H1 (cell line): ENCODE data around the gene EMP3. TPM values are rescaled to one million over a fixed set of nuclear protein-coding genes. Genes with fewer than 3 reads are reported as not detected.
A peak's percentile ranks its signal among the peaks of the same experiment; 100 is the strongest.

Source experiments
- CTCF ChIA-PET: fragments of 300-600 bp; sonication (Branson Sonifier 250); formaldehyde crosslinking; loops from one replicate; lab custom pipeline; 2021; ENCODE audit not compliant: partially characterized antibody; lab: Charles Lee
- POLR2A ChIA-PET: fragments of 300-600 bp; sonication (Branson Sonifier 250); formaldehyde crosslinking; loops from one replicate; lab custom pipeline; 2021; ENCODE audit warnings: inconsistent platforms; ENCODE audit not compliant: partially characterized antibody; lab: Charles Lee
- DNase-seq, 2 experiments: peaks; one replicate each; pipeline versions ENCODE4 v3.0.0 to v3.0.0-alpha.2; 2010 to 2022; ENCODE audit warnings: low spot score in 2 of 2, low read depth in 1 of 2, mixed read lengths in 1 of 2
- FAIRE-seq: peaks from 2 replicates; lab custom pipeline; 2011; peaks lifted over from hg19 to GRCh38; lab: Jason Lieb, UNC
- H2AFZ ChIP-seq: 2 replicates; pipeline ENCODE4 v1.8.1; 2012; ENCODE audit warnings: low read length, inconsistent platforms
- H2AK5ac ChIP-seq: 2 replicates; pipeline ENCODE4 v1.6.1; 2013; ENCODE audit warnings: low read depth, low read length
- H2BK120ac ChIP-seq: replicated peaks from 2 replicates; pipeline ENCODE3; 2013; ENCODE audit warnings: low read depth, low read length, inconsistent platforms
- H2BK12ac ChIP-seq: 2 replicates; pipeline ENCODE4 v1.6.1; 2013; ENCODE audit warnings: low read depth, low read length
- H2BK15ac ChIP-seq: 2 replicates; pipeline ENCODE4 v1.6.1; 2013; ENCODE audit warnings: low read length
- H2BK20ac ChIP-seq: 2 replicates; pipeline ENCODE4 v1.6.1; 2013; ENCODE audit warnings: low read length
- H2BK5ac ChIP-seq: 2 replicates; pipeline ENCODE4 v1.6.1; 2013; ENCODE audit warnings: low read depth, low read length
- H3K14ac ChIP-seq: 2 replicates; pipeline ENCODE4 v1.6.1; 2013; ENCODE audit warnings: inconsistent platforms; ENCODE audit not compliant: insufficient read length
- H3K18ac ChIP-seq: 2 replicates; pipeline ENCODE4 v1.6.1; 2013; ENCODE audit warnings: low read length; ENCODE audit errors: extremely low read depth
- H3K23ac ChIP-seq: 2 replicates; pipeline ENCODE4 v1.6.1; 2013; ENCODE audit warnings: inconsistent platforms; ENCODE audit not compliant: insufficient read length
- H3K23me2 ChIP-seq: 2 replicates; pipeline ENCODE4 v1.6.1; 2013; ENCODE audit warnings: low read depth, low read length
- H3K27ac ChIP-seq: 2 replicates; pipeline ENCODE4 v1.6.1; 2011; ENCODE audit warnings: low read depth, low read length, inconsistent platforms
- H3K27me3 ChIP-seq, 4 experiments: replicated peaks in 1 of 4; 1 replicate in 1 of 4; 2 replicates in 3 of 4; pipeline versions ENCODE4 v1.6.1 to v1.8.1; 2011 to 2013; ENCODE audit warnings: low read length in 3 of 4, mild to moderate bottlenecking in 3 of 4, inconsistent platforms in 2 of 4, mixed read lengths in 2 of 4, moderate library complexity in 1 of 4; ENCODE audit not compliant: control insufficient read depth in 3 of 4, insufficient read depth in 3 of 4; ENCODE audit errors: extremely low read depth in 1 of 4
- H3K36me3 ChIP-seq, 4 experiments: 2 replicates each; pipeline versions ENCODE4 v1.6.1 to v1.8.1; 2011 to 2013; ENCODE audit warnings: mild to moderate bottlenecking in 4 of 4, low read length in 3 of 4, moderate library complexity in 2 of 4, control low read depth in 1 of 4, inconsistent platforms in 1 of 4; ENCODE audit not compliant: insufficient read depth in 4 of 4, control insufficient read depth in 2 of 4
- H3K4ac ChIP-seq: replicated peaks from 2 replicates; pipeline ENCODE3; 2013; ENCODE audit warnings: low read length, low read depth, mixed read lengths, inconsistent platforms; ENCODE audit not compliant: insufficient read length
- H3K4me1 ChIP-seq, 4 experiments: replicated peaks in 1 of 4; 1 replicate in 1 of 4; 2 replicates in 3 of 4; pipeline versions ENCODE4 v1.6.1 to v1.8.1; 2011 to 2013; ENCODE audit warnings: low read length in 3 of 4, inconsistent platforms in 2 of 4, mixed read lengths in 1 of 4; ENCODE audit not compliant: insufficient read depth in 4 of 4, control insufficient read depth in 3 of 4
- H3K4me2 ChIP-seq, 2 experiments: 2 replicates each; pipeline versions ENCODE4 v1.6.1 to v1.8.1; 2011 to 2013; ENCODE audit warnings: low read depth in 2 of 2, low read length in 2 of 2, control low read depth in 1 of 2, inconsistent platforms in 1 of 2, mild to moderate bottlenecking in 1 of 2; ENCODE audit not compliant: insufficient read depth in 1 of 2
- H3K4me3 ChIP-seq, 4 experiments: fragments of 200-600, 300-600 bp in 1 of 4; sonication (generic), shearing (Covaris generic), sonication (Bioruptor Twin) in 1 of 4; 2 replicates each; pipeline versions ENCODE4 v1.5.1 to v1.8.1; 2011 to 2016; ENCODE audit warnings: low read length in 4 of 4, low read depth in 3 of 4, control low read depth in 2 of 4, inconsistent platforms in 2 of 4, mild to moderate bottlenecking in 2 of 4, mixed read lengths in 1 of 4, moderate library complexity in 1 of 4; ENCODE audit not compliant: insufficient read depth in 2 of 4; ENCODE audit errors: extremely low read depth in 1 of 4
- H3K56ac ChIP-seq: replicated peaks from 2 replicates; pipeline ENCODE3; 2013; ENCODE audit warnings: low read depth, mild to moderate bottlenecking, mixed read lengths, low read length, inconsistent platforms; ENCODE audit not compliant: insufficient read length
- H3K79me1 ChIP-seq: 2 replicates; pipeline ENCODE4 v1.6.1; 2013; ENCODE audit warnings: low read depth, low read length, control low read depth
- H3K79me2 ChIP-seq, 2 experiments: 2 replicates each; pipeline versions ENCODE4 v1.6.1 to v1.8.1; 2012 to 2013; ENCODE audit warnings: low read length in 2 of 2, mild to moderate bottlenecking in 2 of 2, inconsistent platforms in 1 of 2; ENCODE audit not compliant: insufficient read depth in 2 of 2, control insufficient read depth in 1 of 2
- H3K9ac ChIP-seq, 4 experiments: replicated peaks in 1 of 4; 1 replicate in 1 of 4; 2 replicates in 3 of 4; pipeline versions ENCODE4 v1.6.1 to v1.8.1; 2011 to 2013; ENCODE audit warnings: low read depth in 3 of 4, low read length in 3 of 4, control low read depth in 2 of 4, mild to moderate bottlenecking in 2 of 4, moderate library complexity in 2 of 4, inconsistent platforms in 1 of 4; ENCODE audit errors: extremely low read depth in 1 of 4
- H3K9me3 ChIP-seq, 2 experiments: 2 replicates each; pipeline versions ENCODE4 v1.6.1 to v1.8.1; 2012 to 2013; ENCODE audit warnings: mild to moderate bottlenecking in 2 of 2, moderate library complexity in 2 of 2, control low read depth in 1 of 2, inconsistent platforms in 1 of 2, low read depth in 1 of 2, low read length in 1 of 2, mixed read lengths in 1 of 2; ENCODE audit not compliant: insufficient read depth in 2 of 2
- H4K20me1 ChIP-seq, 2 experiments: replicated peaks in 1 of 2; 2 replicates each; pipeline versions ENCODE3 to v1.8.1; 2011 to 2013; ENCODE audit warnings: inconsistent platforms in 2 of 2, low read length in 2 of 2, mild to moderate bottlenecking in 1 of 2; ENCODE audit not compliant: insufficient read depth in 2 of 2, control insufficient read depth in 1 of 2
- H4K5ac ChIP-seq: 2 replicates; pipeline ENCODE4 v1.6.1; 2013; ENCODE audit warnings: low read length, low read depth, mixed read lengths, inconsistent platforms; ENCODE audit not compliant: insufficient read length
- H4K8ac ChIP-seq: 2 replicates; pipeline ENCODE4 v1.8.0; 2013; ENCODE audit warnings: mild to moderate bottlenecking, moderate library complexity, low read length, inconsistent platforms; ENCODE audit not compliant: insufficient read depth; ENCODE audit errors: extremely low read depth
- H4K91ac ChIP-seq: replicated peaks from 2 replicates; pipeline ENCODE3; 2013; ENCODE audit warnings: low read length, mixed read lengths, inconsistent platforms; ENCODE audit not compliant: insufficient read length
- CEBPB ChIP-seq: IDR thresholded peaks from 2 replicates; pipeline ENCODE4 v1.6.1; 2012; ENCODE audit warnings: low read depth, low read length
- EP300 ChIP-seq, 2 experiments: IDR thresholded peaks; 1 replicate in 1 of 2; 2 replicates in 1 of 2; pipeline ENCODE4 v1.6.1; 2011 to 2012; ENCODE audit warnings: low read depth in 2 of 2, low read length in 2 of 2, mild to moderate bottlenecking in 2 of 2, borderline replicate concordance in 1 of 2, inconsistent platforms in 1 of 2, moderate library complexity in 1 of 2
- HDAC2 ChIP-seq, 2 experiments: fragments of 300-600 bp in 1 of 2; sonication (generic) in 1 of 2; IDR thresholded peaks; 2 replicates each; pipeline ENCODE4 v1.6.1; 2011 to 2012; ENCODE audit warnings: low read depth in 2 of 2, low read length in 2 of 2, mild to moderate bottlenecking in 2 of 2, moderate library complexity in 2 of 2, borderline replicate concordance in 1 of 2, inconsistent platforms in 1 of 2
- WGBS, 2 experiments: shearing (Covaris generic) in 1 of 2; methylation state at CpG; one replicate each; pipeline versions ENCODE4 v1.1.6 to v1.1.7; 2013 to 2015; ENCODE audit warnings: low lambda C conversion rate in 2 of 2, mixed read lengths in 2 of 2, inconsistent platforms in 1 of 2, low coverage in 1 of 2, missing lambda C conversion rate in 1 of 2; ENCODE audit not compliant: insufficient replicate concordance in 2 of 2, insufficient coverage in 1 of 2, insufficient read length in 1 of 2; ENCODE audit errors: extremely low coverage in 1 of 2, missing lambda C conversion rate in 1 of 2; 5-methylcytosine and 5-hydroxymethylcytosine counted together
- polyA plus RNA-seq, 7 experiments: library from polyadenylated mRNA; depleted of rRNA in 3 of 7; stranded (reverse) in 5 of 7; unstranded in 2 of 7; fragments of >200 nt in 5 of 7; fragments of 200-250 nt in 2 of 7; gene quantifications; 1 replicate in 5 of 7; 2 replicates in 1 of 7; 4 replicates in 1 of 7; pipeline versions ENCODE4 v1.2.1 to v1.2.3, GENCODE V29; 2011 to 2013; ENCODE audit warnings: missing spikeins in 2 of 7, mixed read lengths in 2 of 7
- total RNA-seq: library from RNA; stranded (reverse); fragmentation: NEBNext Ultra II Directional; extraction: Animal tissue kit (Norgen Biotek cat#: 25700); gene quantifications from 2 replicates; pipeline ENCODE4 v1.2.1, GENCODE V29; 2021
- TF ChIP-seq, protein P1 (sequence below): IDR thresholded peaks from 2 replicates; pipeline ENCODE4 v1.6.1; 2012; ENCODE audit warnings: low read length, inconsistent platforms

The EMP3 gene
- total and polyA plus RNA-seq, 2 of the 8 experiments (the other 6 are each of a cell fraction or from before 2014, with no cell fraction given): 18.4 to 87.8 TPM

- DNase-seq (no peak), FAIRE-seq (no peak)
- Histone ChIP-seq H3K79me2 (no peaks in the 10 kb centered on the region), H2BK20ac (no peak overlapping the region), H3K4ac (no peak overlapping the region), H3K23me2 (peaks cover 5% of the 10 kb centered on the region; the same call in 1 of the 2 replicates), H2BK120ac (no peak overlapping the region), H3K18ac (peak overlapping the region; percentile 48), H3K4me2 (no peak overlapping the region), H4K5ac (no peak overlapping the region), H4K20me1 (peaks cover 0 to 2% of the 10 kb centered on the region in 2 experiments), H2BK5ac (no peak overlapping the region), H2AK5ac (no peak overlapping the region), H4K8ac (no peak overlapping the region; the same call in 1 of the 2 replicates), H3K9ac (no peak overlapping the region), H3K4me3 (no peak overlapping the region), H3K14ac (no peak overlapping the region), H3K27ac (no peak overlapping the region), H3K4me1 (peaks cover 0 to 14% (median under 1%) of the 10 kb centered on the region in 4 experiments; a peak in 3 of 7 replicates), H3K36me3 (no peaks in the 10 kb centered on the region), H2BK12ac (no peak overlapping the region; the same call in 1 of the 2 replicates), H3K9me3 (no peaks in the 10 kb centered on the region), H4K91ac (peak overlapping the region; percentile 42), H3K27me3 (no peaks in the 10 kb centered on the region), H3K23ac (no peak overlapping the region), H2BK15ac (0 out of 2 replicates have a peak overlapping the region, but pooled peaks have one; percentile 6), H3K79me1 (no peaks in the 10 kb centered on the region), H3K56ac (no peak overlapping the region), H2AFZ (no peak overlapping the region)
- ChIA-PET POLR2A (interaction anchor here (1.0 to 3.1 kb wide), 3 partner anchors 9 to 26 kb away, joined by 3 to 19 read pairs (median 5); no protein-coding TSS in a partner anchor), CTCF (interaction anchor here (0.7 to 2.5 kb wide), 10 partner anchors 9 to 282 kb away, joined by 3 to 10 read pairs (median 4); no protein-coding TSS in a partner anchor)
- WGBS, 2 experiments: 87% methylated on average over 16 of the region's 16 CpGs; no CpG with 5 or more reads in 1 of the 2 experiments
- no peak for TF ChIP-seq CEBPB
- TF ChIP-seq, protein P1, sequence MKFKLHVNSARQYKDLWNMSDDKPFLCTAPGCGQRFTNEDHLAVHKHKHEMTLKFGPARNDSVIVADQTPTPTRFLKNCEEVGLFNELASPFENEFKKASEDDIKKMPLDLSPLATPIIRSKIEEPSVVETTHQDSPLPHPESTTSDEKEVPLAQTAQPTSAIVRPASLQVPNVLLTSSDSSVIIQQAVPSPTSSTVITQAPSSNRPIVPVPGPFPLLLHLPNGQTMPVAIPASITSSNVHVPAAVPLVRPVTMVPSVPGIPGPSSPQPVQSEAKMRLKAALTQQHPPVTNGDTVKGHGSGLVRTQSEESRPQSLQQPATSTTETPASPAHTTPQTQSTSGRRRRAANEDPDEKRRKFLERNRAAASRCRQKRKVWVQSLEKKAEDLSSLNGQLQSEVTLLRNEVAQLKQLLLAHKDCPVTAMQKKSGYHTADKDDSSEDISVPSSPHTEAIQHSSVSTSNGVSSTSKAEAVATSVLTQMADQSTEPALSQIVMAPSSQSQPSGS: no peak
- TF ChIP-seq HDAC2 (IDR thresholded peaks at IDR 0.05; ENCODE audit: borderline replicate concordance in 1 of 2, low read depth in 2 of 2, low read length in 2 of 2): no peak
- TF ChIP-seq EP300 (IDR thresholded peaks at IDR 0.05; ENCODE audit: borderline replicate concordance in 1 of 2, low read depth in 2 of 2, low read length in 2 of 2): no peak
Measured at GRCh38 chr19:48297975-48298374, 27.4 kb upstream of the EMP3 start.
